ENCODE data around the gene RIMBP2.

Gene RIMBP2

GRCh38 chr12:130460611-130461446, 255.3 kb downstream of the RIMBP2 start:
- DNase-seq (ENCODE audit: extremely low spot score, insufficient read length, low read depth) = no peak
- no peak for FAIRE-seq

GRCh38 chr12:130459916-130460315, 256.2 kb downstream of the RIMBP2 start:
- FAIRE-seq (no peak), DNase-seq (ENCODE audit: extremely low spot score, insufficient read length, low read depth) (no peak)

GRCh38 chr12:130458341-130458740, 257.8 kb downstream of the RIMBP2 start:
- DNase-seq (ENCODE audit: extremely low spot score, insufficient read length, low read depth) (no peak), FAIRE-seq (no peak)

GRCh38 chr12:130457215-130457614, 258.9 kb downstream of the RIMBP2 start:
- DNase-seq (ENCODE audit: extremely low spot score, insufficient read length, low read depth) (no peak), FAIRE-seq (no peak)

GRCh38 chr12:130456375-130457199, 259.5 kb downstream of the RIMBP2 start:
- no peak for DNase-seq (ENCODE audit: extremely low spot score, insufficient read length, low read depth)
- no peak for FAIRE-seq

GRCh38 chr12:130455161-130455560, 260.9 kb downstream of the RIMBP2 start:
- no peak for FAIRE-seq

GRCh38 chr12:130454296-130454695, 261.8 kb downstream of the RIMBP2 start:
- DNase-seq (ENCODE audit: extremely low spot score, insufficient read length, low read depth) = no peak
- no peak for FAIRE-seq

More at GRCh38 chr12:130455161-130455560, 260.9 kb downstream of the RIMBP2 start:
- DNase-seq (ENCODE audit: extremely low spot score, insufficient read length, low read depth) = no peak

GRCh38 chr12:130452546-130452945, 263.6 kb downstream of the RIMBP2 start:
- DNase-seq (ENCODE audit: extremely low spot score, insufficient read length, low read depth) (no peak), FAIRE-seq (no peak)

GRCh38 chr12:130451001-130451930, 264.8 kb downstream of the RIMBP2 start:
- DNase-seq (ENCODE audit: extremely low spot score, insufficient read length, low read depth) (no peak), FAIRE-seq (no peak)

- no peak for DNase-seq (ENCODE audit: extremely low spot score, insufficient read length, low read depth)
- no peak for FAIRE-seq
Measured at GRCh38 chr12:130449291-130449690, 266.8 kb downstream of the RIMBP2 start.

- no peak for DNase-seq (ENCODE audit: extremely low spot score, insufficient read length, low read depth)
- FAIRE-seq = no peak
Measured at GRCh38 chr12:130448044-130448821, 267.9 kb downstream of the RIMBP2 start.

GRCh38 chr12:130447655-130447965, 268.5 kb downstream of the RIMBP2 start:
- FAIRE-seq (no peak), DNase-seq (ENCODE audit: extremely low spot score, insufficient read length, low read depth) (no peak)

GRCh38 chr12:130446846-130447654, 269.0 kb downstream of the RIMBP2 start:
- FAIRE-seq = no peak
- DNase-seq (ENCODE audit: extremely low spot score, insufficient read length, low read depth) = no peak

GRCh38 chr12:130444986-130445385, 271.1 kb downstream of the RIMBP2 start:
- DNase-seq (ENCODE audit: extremely low spot score, insufficient read length, low read depth) (no peak), FAIRE-seq (no peak)

- no peak for DNase-seq (ENCODE audit: extremely low spot score, insufficient read length, low read depth)
- no peak for FAIRE-seq
Measured at GRCh38 chr12:130444061-130444460, 272.0 kb downstream of the RIMBP2 start.

GRCh38 chr12:130441771-130442760, 274.0 kb downstream of the RIMBP2 start:
- no peak for DNase-seq (ENCODE audit: extremely low spot score, insufficient read length, low read depth)
- FAIRE-seq = no peak

- DNase-seq (ENCODE audit: extremely low spot score, insufficient read length, low read depth) = no peak
- FAIRE-seq = no peak
Measured at GRCh38 chr12:130440411-130441080, 275.6 kb downstream of the RIMBP2 start.

Measured in GM18507 (cell line).